PC-3 (cell line): ENCODE results near the gene DQX1. TPM values are rescaled to one million over a fixed set of nuclear protein-coding genes. Genes with fewer than 3 reads are reported as not detected.

ENCODE experiments used
- ATAC-seq: fragments of 200-7000 bp; cut with Tn5 transposase; 2 replicates; pipeline ENCODE4 v1.9.1; 2020; ENCODE audit warnings: mild to moderate bottlenecking, moderate library complexity
- BruUV-seq: library from RNA; stranded (reverse); fragments of 400-500 nt; replicated peaks from 2 replicates; lab custom pipeline; 2021; lab: Mats Ljungman, UMichigan
- CTCF ChIA-PET: fragments of 300-600 bp; sonication (Branson Sonifier 250); formaldehyde crosslinking; loops from one replicate; lab custom pipeline; 2022; ENCODE audit warnings: antibody characterized with exemption; lab: Charles Lee
- POLR2A ChIA-PET: fragments of 300-600 bp; sonication (Branson Sonifier 250); formaldehyde crosslinking; loops from one replicate; lab custom pipeline; 2022; ENCODE audit warnings: antibody characterized with exemption; ENCODE audit not compliant: unreplicated experiment; lab: Charles Lee
- DNase-seq: peaks from one replicate; pipeline ENCODE4 v3.0.0-alpha.2; 2015
- H2AFZ ChIP-seq: fragments of 300-600 bp; sonication (generic); 2 replicates; pipeline ENCODE4 v1.6.0; 2016; ENCODE audit warnings: antibody characterized with exemption, low read length
- H3F3A ChIP-seq: fragments of 300-600 bp; sonication (generic); one replicate; pipeline ENCODE4 v1.6.0; 2017; ENCODE audit warnings: antibody characterized with exemption, low read length, control low read depth, mild to moderate bottlenecking; ENCODE audit not compliant: unreplicated experiment
- H3K27ac ChIP-seq: fragments of 300-600 bp; sonication (generic); 2 replicates; pipeline ENCODE4 v1.5.1; 2016; ENCODE audit warnings: mild to moderate bottlenecking, low read length
- H3K27me3 ChIP-seq: fragments of 300-600 bp; sonication (generic); 2 replicates; pipeline ENCODE4 v1.6.1; 2016; ENCODE audit warnings: low read length, mixed read lengths
- H3K36me3 ChIP-seq: fragments of 300-600 bp; sonication (generic); 2 replicates; pipeline ENCODE4 v1.6.1; 2016; ENCODE audit warnings: low read depth, mixed run types, low read length, mixed read lengths
- H3K4me1 ChIP-seq: fragments of 300-600 bp; sonication (generic); 2 replicates; pipeline ENCODE4 v1.5.1; 2016; ENCODE audit warnings: low read length; ENCODE audit not compliant: insufficient read depth
- H3K4me2 ChIP-seq: fragments of 300-600 bp; sonication (generic); 2 replicates; pipeline ENCODE4 v1.6.0; 2016; ENCODE audit warnings: low read length
- H3K4me3 ChIP-seq: fragments of 300-600 bp; sonication (generic); 2 replicates; pipeline ENCODE4 v1.5.1; 2016; ENCODE audit warnings: mild to moderate bottlenecking, low read length, mixed read lengths
- H3K79me2 ChIP-seq: fragments of 300-600 bp; sonication (generic); 2 replicates; pipeline ENCODE4 v1.6.1; 2017; ENCODE audit warnings: low read length, mixed read lengths
- H3K9ac ChIP-seq: fragments of 300-600 bp; sonication (generic); 2 replicates; pipeline ENCODE4 v1.6.0; 2016; ENCODE audit warnings: mild to moderate bottlenecking, low read length
- H3K9me2 ChIP-seq: fragments of 300-600 bp; sonication (generic); replicated peaks from 2 replicates; pipeline ENCODE4 v1.6.1; 2016; ENCODE audit warnings: mixed run types, low read length, mixed read lengths
- H3K9me3 ChIP-seq: fragments of 300-600 bp; sonication (generic); 2 replicates; pipeline ENCODE4 v1.6.1; 2016; ENCODE audit warnings: low read length, mixed read lengths
- H4K20me1 ChIP-seq: fragments of 300-600 bp; sonication (generic); 2 replicates; pipeline ENCODE4 v1.6.1; 2016; ENCODE audit warnings: low read length, mixed read lengths
- CTCF ChIP-seq: fragments of 300-600 bp; sonication (generic); conservative IDR thresholded peaks from 2 replicates; pipeline ENCODE4 v1.5.1; 2017; ENCODE audit warnings: antibody characterized with exemption, low read depth, mild to moderate bottlenecking, low read length
- EZH2 ChIP-seq: fragments of 300-600 bp; sonication (generic); IDR thresholded peaks from one replicate; pipeline ENCODE4 v1.6.1; 2017; ENCODE audit warnings: antibody characterized with exemption, mild to moderate bottlenecking, low read length; ENCODE audit not compliant: unreplicated experiment
- EZH2phosphoT487 ChIP-seq: fragments of 300-600 bp; sonication (generic); IDR thresholded peaks from 2 replicates; pipeline ENCODE4 v1.6.1; 2018; ENCODE audit warnings: mild to moderate bottlenecking, antibody characterized with exemption, low read length, borderline replicate concordance
- intact Hi-C: fragments of 100-400 bp; cut with micrococcal nuclease; formaldehyde crosslinking; loops from 2 replicates; pipeline ENCODE4 v1.9.0; 2023
- total RNA-seq: library from RNA; depleted of rRNA; stranded (reverse); fragments of >200 nt; gene quantifications from 2 replicates; pipeline ENCODE4 v1.2.3, GENCODE V29; 2014

The DQX1 gene
- total RNA-seq, 1 experiment from 2014 or later, result 0.07 TPM

GRCh38 chr2:74510272-74510671 lies 15.8 kb downstream of the DQX1 start:
- Histone ChIP-seq H2AFZ (no peak overlapping the region), H3K27ac (no peak overlapping the region), H3F3A (no peaks in the 10 kb centered on the region), H3K36me3 (peaks cover 2% of the 10 kb centered on the region; the same call in 1 of the 2 replicates), H3K79me2 (peaks cover 20% of the 10 kb centered on the region), H3K9me3 (no peaks in the 10 kb centered on the region), H3K4me1 (peaks cover 20% of the 10 kb centered on the region), H3K9ac (no peak overlapping the region), H4K20me1 (no peaks in the 10 kb centered on the region), H3K4me2 (no peak overlapping the region), H3K4me3 (no peak overlapping the region), H3K27me3 (no peaks in the 10 kb centered on the region), H3K9me2 (no peaks in the 10 kb centered on the region)
- DNase-seq, result no peak
- no peak for ATAC-seq
- BruUV-seq, result no TSS peak
- intact Hi-C loops, result no loop called here
- ChIA-PET CTCF (no interaction called here), POLR2A (no interaction called here)
- no peak for TF ChIP-seq EZH2phosphoT487
- TF ChIP-seq CTCF, result no peak
- TF ChIP-seq EZH2, result no peak

- H3K4me2 ChIP-seq, result peak overlapping the region; percentile 93
- peaks cover 18% of the 10 kb centered on the region for H3K4me1 ChIP-seq
- peaks cover 7% of the 10 kb centered on the region for H3K36me3 ChIP-seq
- POLR2A ChIA-PET, result no interaction called here
- ATAC-seq (peak; percentile 62), DNase-seq (peak; percentile 39)
- H3K79me2 ChIP-seq, result peaks cover 22% of the 10 kb centered on the region
- TF ChIP-seq EZH2, result no peak
- no peak for TF ChIP-seq EZH2phosphoT487
- no peak for TF ChIP-seq CTCF
- H3K9me3 ChIP-seq, result no peaks in the 10 kb centered on the region
- peak overlapping the region; percentile 84 for H2AFZ ChIP-seq
- peak overlapping the region; percentile 94; the same call in 1 of the 2 replicates for H3K27ac ChIP-seq
- intact Hi-C loops, result loop anchor here (1.0 to 2.0 kb wide), 3 partner anchors 21 to 53 kb away; partner anchors contain the start of genes AUP1, HTRA2, INO80B and TTC31
- H3K9ac ChIP-seq, result peak overlapping the region; percentile 99
- TSS peak; percentile 89 for BruUV-seq
- peak overlapping the region; percentile 95 for H3K4me3 ChIP-seq
- H3K27me3 ChIP-seq, result no peaks in the 10 kb centered on the region
- CTCF ChIA-PET, result no interaction called here
- H3F3A ChIP-seq, result no peaks in the 10 kb centered on the region
- no peaks in the 10 kb centered on the region for H3K9me2 ChIP-seq
- no peaks in the 10 kb centered on the region for H4K20me1 ChIP-seq
Observed at GRCh38 chr2:74507926-74508520, 18.0 kb downstream of the DQX1 start.
